ENCODE measurements around the gene DAPP1. TPM values are rescaled to one million over a fixed set of nuclear protein-coding genes. Genes with fewer than 3 reads are reported as not detected.

The DAPP1 gene
- total RNA-seq, 2 experiments from 2014 or later, result 8.3 to 9.1 TPM

DNA sequence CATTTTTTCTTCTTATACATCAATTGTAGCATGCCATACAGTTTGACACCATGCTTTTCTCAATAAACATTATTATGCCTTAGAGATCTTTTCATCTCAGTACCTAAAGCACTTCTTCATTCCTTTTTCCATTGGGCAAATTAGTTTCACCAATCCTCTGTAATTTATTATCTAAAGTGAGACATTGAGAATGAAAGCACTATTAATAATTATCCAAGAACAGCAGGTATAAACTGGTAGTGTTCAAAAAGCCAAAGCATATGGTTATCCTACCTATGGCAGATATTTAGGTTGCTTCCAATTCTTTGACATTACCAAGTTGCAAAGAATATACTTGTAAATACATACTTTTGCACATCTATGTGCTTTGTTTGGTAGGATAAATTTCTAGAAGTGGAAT lies 62.0 kb downstream of the DAPP1 start:
- ChIA-PET CTCF (no interaction called here), POLR2A (interaction anchor here (1.2 kb wide), 1 partner anchor 61 kb away, joined by 3 read pairs; no protein-coding TSS in a partner anchor)
- intact Hi-C loops (cut with DNase I, micrococcal nuclease), result no loop called here
- DNase-seq, result no peak
- no peaks in the 10 kb centered on the region for H3K9me3 Mint-ChIP-seq
- H3K4me3 ChIP-seq (ENCODE audit: low read length), result no peak overlapping the region
- H3K36me3 ChIP-seq (ENCODE audit: insufficient read depth, low read length), result peaks cover 56% of the 10 kb centered on the region
- no peaks in the 10 kb centered on the region for H3K4me1 ChIP-seq (ENCODE audit: insufficient read depth, low read length)
- no peak overlapping the region for H3K27ac ChIP-seq (ENCODE audit: low read depth in 1 of 2, low read length in 2 of 2)
- no peaks in the 10 kb centered on the region for H3K27me3 Mint-ChIP-seq
- ATAC-seq (ENCODE audit: poor library complexity), result no peak
- H3K9me3 ChIP-seq (ENCODE audit: control insufficient read depth in 1 of 2, insufficient read depth in 1 of 2, low read length in 2 of 2), result no peaks in the 10 kb centered on the region
- no peak overlapping the region for H3K27ac Mint-ChIP-seq
- H3K4me1 Mint-ChIP-seq (ENCODE audit: low read depth), result no peaks in the 10 kb centered on the region
- H3K36me3 Mint-ChIP-seq (ENCODE audit: low read depth), result peaks cover 61% of the 10 kb centered on the region
- TF ChIP-seq, protein P1, sequence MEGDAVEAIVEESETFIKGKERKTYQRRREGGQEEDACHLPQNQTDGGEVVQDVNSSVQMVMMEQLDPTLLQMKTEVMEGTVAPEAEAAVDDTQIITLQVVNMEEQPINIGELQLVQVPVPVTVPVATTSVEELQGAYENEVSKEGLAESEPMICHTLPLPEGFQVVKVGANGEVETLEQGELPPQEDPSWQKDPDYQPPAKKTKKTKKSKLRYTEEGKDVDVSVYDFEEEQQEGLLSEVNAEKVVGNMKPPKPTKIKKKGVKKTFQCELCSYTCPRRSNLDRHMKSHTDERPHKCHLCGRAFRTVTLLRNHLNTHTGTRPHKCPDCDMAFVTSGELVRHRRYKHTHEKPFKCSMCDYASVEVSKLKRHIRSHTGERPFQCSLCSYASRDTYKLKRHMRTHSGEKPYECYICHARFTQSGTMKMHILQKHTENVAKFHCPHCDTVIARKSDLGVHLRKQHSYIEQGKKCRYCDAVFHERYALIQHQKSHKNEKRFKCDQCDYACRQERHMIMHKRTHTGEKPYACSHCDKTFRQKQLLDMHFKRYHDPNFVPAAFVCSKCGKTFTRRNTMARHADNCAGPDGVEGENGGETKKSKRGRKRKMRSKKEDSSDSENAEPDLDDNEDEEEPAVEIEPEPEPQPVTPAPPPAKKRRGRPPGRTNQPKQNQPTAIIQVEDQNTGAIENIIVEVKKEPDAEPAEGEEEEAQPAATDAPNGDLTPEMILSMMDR (IDR thresholded peaks at IDR 0.05), result no peak
- no peaks in the 10 kb centered on the region for H3K27me3 ChIP-seq (ENCODE audit: control insufficient read depth in 1 of 2, insufficient read depth in 2 of 2, low read length in 2 of 2)
- no peak overlapping the region for H3K4me3 Mint-ChIP-seq

DNA sequence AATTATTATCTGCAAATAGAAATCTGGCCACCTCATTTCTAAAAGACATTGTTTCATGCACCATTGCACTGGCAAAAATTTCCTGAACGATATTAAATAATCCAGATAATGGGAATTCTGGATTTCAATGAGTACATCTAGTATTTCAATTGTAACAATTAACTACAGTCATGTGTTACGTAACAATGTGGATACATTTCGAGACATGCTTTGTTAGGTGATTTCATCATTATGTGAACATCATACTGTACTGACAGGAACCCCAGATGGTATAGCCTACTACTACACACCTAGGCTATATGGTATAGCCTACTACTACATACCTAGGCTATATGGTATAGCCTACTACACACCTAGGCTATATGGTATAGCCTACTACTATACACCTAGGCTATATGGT lies 62.8 kb downstream of the DAPP1 start:
- DNase-seq, result no peak
- peaks cover 65% of the 10 kb centered on the region for H3K36me3 ChIP-seq (ENCODE audit: insufficient read depth, low read length)
- TF ChIP-seq, protein P1 (IDR thresholded peaks at IDR 0.05), result no peak
- ChIA-PET CTCF (interaction anchor here (1.3 kb wide), 1 partner anchor 69 kb away, joined by 3 read pairs; no protein-coding TSS in a partner anchor), POLR2A (interaction anchor here (1.2 kb wide), 1 partner anchor 62 kb away, joined by 3 read pairs; no protein-coding TSS in a partner anchor)
- no peaks in the 10 kb centered on the region for H3K27me3 Mint-ChIP-seq
- no peak overlapping the region for H3K27ac ChIP-seq (ENCODE audit: low read depth in 1 of 2, low read length in 2 of 2)
- H3K36me3 Mint-ChIP-seq (ENCODE audit: low read depth), result peaks cover 66% of the 10 kb centered on the region
- intact Hi-C loops (cut with DNase I, micrococcal nuclease), result no loop called here
- H3K9me3 Mint-ChIP-seq, result no peaks in the 10 kb centered on the region
- no peak overlapping the region for H3K27ac Mint-ChIP-seq
- H3K4me1 Mint-ChIP-seq (ENCODE audit: low read depth), result no peaks in the 10 kb centered on the region
- no peak for ATAC-seq (ENCODE audit: poor library complexity)
- no peak overlapping the region for H3K4me3 Mint-ChIP-seq
- no peaks in the 10 kb centered on the region for H3K4me1 ChIP-seq (ENCODE audit: insufficient read depth, low read length)
- no peaks in the 10 kb centered on the region for H3K9me3 ChIP-seq (ENCODE audit: control insufficient read depth in 1 of 2, insufficient read depth in 1 of 2, low read length in 2 of 2)
- no peak overlapping the region for H3K4me3 ChIP-seq (ENCODE audit: low read length)
- H3K27me3 ChIP-seq (ENCODE audit: control insufficient read depth in 1 of 2, insufficient read depth in 2 of 2, low read length in 2 of 2), result no peaks in the 10 kb centered on the region

DNA sequence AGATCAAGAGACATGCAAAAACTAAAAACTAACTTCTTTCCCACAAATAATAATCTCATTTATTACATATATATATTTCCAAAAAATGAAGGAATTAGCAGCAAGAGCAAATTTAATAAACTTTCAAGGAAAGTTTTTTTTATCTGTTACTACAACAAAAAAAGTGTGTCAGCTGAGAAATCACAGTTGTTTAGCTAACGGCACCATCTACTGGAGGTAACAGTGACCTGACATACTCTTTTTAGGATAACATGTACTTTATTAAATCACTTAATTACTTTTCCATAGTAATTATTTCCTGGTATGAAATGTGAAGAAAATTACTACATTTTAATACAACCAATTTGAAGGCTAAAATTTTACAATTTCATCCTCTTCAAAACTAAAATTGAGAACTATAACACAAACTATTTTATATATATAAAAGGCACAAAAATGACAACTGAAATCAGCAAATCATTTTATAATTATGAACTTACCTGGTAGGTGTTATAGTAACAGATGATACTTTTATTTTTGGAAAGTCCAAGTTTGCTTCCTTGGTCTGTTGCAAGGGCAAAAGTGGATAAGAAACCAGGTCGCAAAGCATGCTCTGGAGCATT lies 68.5 kb downstream of the DAPP1 start:
- H3K9me3 ChIP-seq (ENCODE audit: control insufficient read depth in 1 of 2, insufficient read depth in 1 of 2, low read length in 2 of 2), result no peaks in the 10 kb centered on the region
- intact Hi-C loops (cut with DNase I, micrococcal nuclease), result loop anchor here (1.0 to 5.0 kb wide), 4 partner anchors 38 to 324 kb away; no protein-coding TSS in a partner anchor
- H3K36me3 ChIP-seq (ENCODE audit: insufficient read depth, low read length), result peaks cover 65% of the 10 kb centered on the region
- no peaks in the 10 kb centered on the region for H3K27me3 ChIP-seq (ENCODE audit: control insufficient read depth in 1 of 2, insufficient read depth in 2 of 2, low read length in 2 of 2)
- DNase-seq (peak in 7 of 14 experiments; percentile 10 to 76 (median 30)), ATAC-seq (ENCODE audit: poor library complexity) (peak; percentile 68)
- H3K36me3 Mint-ChIP-seq (ENCODE audit: low read depth), result peaks cover 70% of the 10 kb centered on the region
- peaks cover 17% of the 10 kb centered on the region for H3K4me1 Mint-ChIP-seq (ENCODE audit: low read depth)
- no peaks in the 10 kb centered on the region for H3K4me1 ChIP-seq (ENCODE audit: insufficient read depth, low read length)
- H3K9me3 Mint-ChIP-seq, result no peaks in the 10 kb centered on the region
- no peaks in the 10 kb centered on the region for H3K27me3 Mint-ChIP-seq
- H3K4me3 Mint-ChIP-seq, result no peak overlapping the region
- H3K27ac ChIP-seq (ENCODE audit: low read depth in 1 of 2, low read length in 2 of 2), result no peak overlapping the region
- POLR2A ChIA-PET, result interaction anchor here (0.6 to 1.5 kb wide), 5 partner anchors 9 to 322 kb away, joined by 3 to 8 read pairs (median 5); partner anchors contain the start of genes DNAJB14, LAMTOR3 and TRMT10A
- CTCF ChIA-PET, result interaction anchor here (0.8 to 1.2 kb wide), 4 partner anchors 64 to 161 kb away, joined by 3 to 8 read pairs (median 4); no protein-coding TSS in a partner anchor
- H3K4me3 ChIP-seq (ENCODE audit: low read length), result no peak overlapping the region
- no peak overlapping the region for H3K27ac Mint-ChIP-seq
- TF ChIP-seq, protein P1 (IDR thresholded peaks at IDR 0.05), result peak; percentile 61
